IMR-90 (cell line): ENCODE measurements around the gene REG1A. TPM values are rescaled to one million over a fixed set of nuclear protein-coding genes. Genes with fewer than 3 reads are reported as not detected.

ENCODE experiments used
- ATAC-seq: fragments of 200-7000 bp; cut with Tn5 transposase; 2 replicates; pipeline ENCODE4 v1.9.1; 2020; ENCODE audit warnings: low read depth, mild to moderate bottlenecking, moderate library complexity
- BruUV-seq: library from RNA; stranded (reverse); fragments of 400-500 nt; replicated peaks from 2 replicates; lab custom pipeline; 2021; lab: Mats Ljungman, UMichigan
- CTCF ChIA-PET: fragments of 300-600 bp; formaldehyde crosslinking; extraction: SDS; loops from one replicate; lab custom pipeline; 2021; ENCODE audit warnings: antibody characterized with exemption; lab: Yijun Ruan, JAX
- POLR2A ChIA-PET: fragments of 300-600 bp; sonication (Branson Sonifier 250); formaldehyde crosslinking; loops from one replicate; lab custom pipeline; 2022; ENCODE audit warnings: antibody characterized with exemption; ENCODE audit not compliant: unreplicated experiment; lab: Charles Lee
- DNase-seq: peaks from one replicate; pipeline ENCODE4 v3.0.0; 2013
- H2AFZ ChIP-seq: replicated peaks from 2 replicates; pipeline ENCODE3; 2013; ENCODE audit warnings: low read length, mild to moderate bottlenecking; ENCODE audit not compliant: poor library complexity
- H2AK5ac ChIP-seq: 2 replicates; pipeline ENCODE4 v1.6.1; 2013; ENCODE audit warnings: low read depth, low read length, inconsistent platforms
- H2AK9ac ChIP-seq: replicated peaks from 2 replicates; pipeline ENCODE3; 2013; ENCODE audit warnings: mild to moderate bottlenecking, low read depth, low read length, moderate library complexity; ENCODE audit not compliant: poor library complexity
- H2BK120ac ChIP-seq: 2 replicates; pipeline ENCODE4 v1.6.1; 2013; ENCODE audit warnings: low read depth, low read length, inconsistent platforms
- H2BK15ac ChIP-seq: 3 replicates; pipeline ENCODE4 v1.6.1; 2013; ENCODE audit warnings: low read depth, low read length, inconsistent platforms
- H2BK20ac ChIP-seq: 2 replicates; pipeline ENCODE4 v1.6.1; 2013; ENCODE audit warnings: low read depth, mild to moderate bottlenecking, inconsistent platforms, low read length, moderate library complexity
- H2BK5ac ChIP-seq: 2 replicates; pipeline ENCODE4 v1.6.1; 2013; ENCODE audit warnings: mild to moderate bottlenecking, low read depth, low read length, inconsistent platforms; ENCODE audit not compliant: poor library complexity, severe bottlenecking
- H3K14ac ChIP-seq: replicated peaks from 2 replicates; pipeline ENCODE4 v1.6.1; 2013; ENCODE audit warnings: low read depth, low read length, inconsistent platforms
- H3K18ac ChIP-seq: 2 replicates; pipeline ENCODE4 v1.6.1; 2013; ENCODE audit warnings: low read depth, low read length, control low read depth
- H3K23ac ChIP-seq: 2 replicates; pipeline ENCODE4 v1.6.1; 2013; ENCODE audit warnings: low read depth, low read length, inconsistent platforms
- H3K27ac ChIP-seq: 2 replicates; pipeline ENCODE4 v1.5.1; 2013; ENCODE audit warnings: mild to moderate bottlenecking, control low read depth, low read length; ENCODE audit not compliant: insufficient read depth
- H3K27me3 ChIP-seq: 2 replicates; pipeline ENCODE4 v1.6.1; 2013; ENCODE audit warnings: low read length; ENCODE audit not compliant: control insufficient read depth, insufficient read depth
- H3K36me3 ChIP-seq: 2 replicates; pipeline ENCODE4 v1.6.1; 2013; ENCODE audit warnings: low read length, mixed read lengths; ENCODE audit not compliant: control insufficient read depth, insufficient read depth
- H3K4ac ChIP-seq: 2 replicates; pipeline ENCODE4 v1.6.1; 2013; ENCODE audit warnings: low read depth, low read length, inconsistent platforms
- H3K4me1 ChIP-seq: 2 replicates; pipeline ENCODE4 v1.6.1; 2013; ENCODE audit warnings: low read length, mixed read lengths; ENCODE audit not compliant: control insufficient read depth, insufficient read depth
- H3K4me2 ChIP-seq: 2 replicates; pipeline ENCODE4 v1.6.1; 2013; ENCODE audit warnings: low read depth, mild to moderate bottlenecking, control low read depth, low read length, moderate library complexity
- H3K4me3 ChIP-seq: 2 replicates; pipeline ENCODE4 v1.5.1; 2013; ENCODE audit warnings: low read depth, mild to moderate bottlenecking, control low read depth, low read length, moderate library complexity; ENCODE audit not compliant: insufficient read depth
- H3K56ac ChIP-seq: 2 replicates; pipeline ENCODE4 v1.6.1; 2013; ENCODE audit warnings: low read length, inconsistent platforms; ENCODE audit not compliant: insufficient read depth; ENCODE audit errors: extremely low read depth
- H3K79me1 ChIP-seq, 2 experiments: 2 replicates each; pipeline ENCODE4 v1.6.1; 2013; ENCODE audit warnings: low read length in 2 of 2, inconsistent platforms in 1 of 2, low read depth in 1 of 2
- H3K9ac ChIP-seq: 2 replicates; pipeline ENCODE4 v1.6.1; 2013; ENCODE audit warnings: low read depth, low read length, control low read depth
- H3K9me1 ChIP-seq: 2 replicates; pipeline ENCODE4 v1.6.1; 2013; ENCODE audit warnings: low read length, inconsistent platforms; ENCODE audit not compliant: insufficient read depth
- H3K9me3 ChIP-seq: 2 replicates; pipeline ENCODE4 v1.6.1; 2013; ENCODE audit warnings: low read length; ENCODE audit not compliant: control insufficient read depth, insufficient read depth
- H4K20me1 ChIP-seq: 2 replicates; pipeline ENCODE4 v1.6.1; 2013; ENCODE audit warnings: low read length, inconsistent platforms; ENCODE audit not compliant: insufficient read depth
- H4K5ac ChIP-seq: 2 replicates; pipeline ENCODE4 v1.6.1; 2013; ENCODE audit warnings: mild to moderate bottlenecking, low read depth, low read length, control low read depth
- H4K8ac ChIP-seq, 2 experiments: 2 replicates each; pipeline ENCODE4 v1.6.1; 2013; ENCODE audit warnings: low read depth in 2 of 2, low read length in 2 of 2, control low read depth in 1 of 2, inconsistent platforms in 1 of 2
- H4K91ac ChIP-seq: 2 replicates; pipeline ENCODE4 v1.6.1; 2013; ENCODE audit warnings: low read depth, low read length, inconsistent platforms; ENCODE audit not compliant: insufficient read depth
- BHLHE40 ChIP-seq: fragments of 150-350 bp; IDR thresholded peaks from 2 replicates; pipeline ENCODE4 v1.6.1; 2016; ENCODE audit warnings: mild to moderate bottlenecking, low read depth, low read length
- CEBPB ChIP-seq: IDR thresholded peaks from 2 replicates; pipeline ENCODE4 v1.6.1; 2012; ENCODE audit warnings: low read depth, low read length, improper control_type of control experiment
- CHD1 ChIP-seq: IDR thresholded peaks from 2 replicates; pipeline ENCODE4 v1.6.1; 2012; ENCODE audit warnings: low read depth, low read length, improper control_type of control experiment
- CTCF ChIP-seq: conservative IDR thresholded peaks from 2 replicates; pipeline ENCODE4 v1.5.1; 2012; ENCODE audit warnings: mild to moderate bottlenecking, low read depth, low read length, improper control_type of control experiment
- ELK1 ChIP-seq: fragments of 150-350 bp; IDR thresholded peaks from 2 replicates; pipeline ENCODE4 v1.6.1; 2016; ENCODE audit warnings: low read depth, mild to moderate bottlenecking, low read length, moderate library complexity, borderline replicate concordance
- MAFK ChIP-seq: IDR thresholded peaks from 2 replicates; pipeline ENCODE4 v1.6.1; 2012; ENCODE audit warnings: low read depth, low read length, improper control_type of control experiment
- NFE2L2 ChIP-seq: fragments of 150-350 bp; IDR thresholded peaks from 2 replicates; pipeline ENCODE4 v1.6.1; 2016; ENCODE audit warnings: low read depth, mild to moderate bottlenecking, low read length
- POLR2A ChIP-seq: IDR thresholded peaks from 2 replicates; pipeline ENCODE4 v1.6.1; 2012; ENCODE audit warnings: mild to moderate bottlenecking, low read depth, low read length
- USF2 ChIP-seq: fragments of 150-350 bp; IDR thresholded peaks from 2 replicates; pipeline ENCODE4 v1.6.1; 2017; ENCODE audit warnings: mild to moderate bottlenecking, antibody characterized with exemption, low read length, low read depth
- WGBS, 2 experiments: methylation state at CpG; one replicate each; pipeline versions ENCODE4 v1.1.5 to v1.1.7; 2013; ENCODE audit warnings: missing lambda C conversion rate in 2 of 2; ENCODE audit not compliant: insufficient read length in 1 of 2; ENCODE audit errors: extremely low coverage in 2 of 2; 5-methylcytosine and 5-hydroxymethylcytosine counted together
- dilution Hi-C: fragments of 300-500 bp; cut with HindIII; formaldehyde crosslinking; loops from one replicate; pipeline ENCODE4 v1.14.3; 2018; ENCODE audit warnings: low sequenced_read_pairs; ENCODE audit not compliant: unreplicated experiment
- in situ Hi-C: fragments of 300-500 bp; cut with MboI; formaldehyde crosslinking; loops from 3 replicates; pipeline ENCODE4 v1.14.3; 2019; ENCODE audit warnings: low sequenced_read_pairs, inconsistent platforms, mixed read lengths
- intact Hi-C: fragments of 100-400 bp; cut with micrococcal nuclease; formaldehyde crosslinking; loops from 2 replicates; pipeline ENCODE4 v1.10.0; 2022
- polyA plus RNA-seq, 3 experiments: library from polyadenylated mRNA; depleted of rRNA; stranded (reverse); fragments of >200 nt; gene quantifications; 2 replicates each; pipeline ENCODE4 v1.2.3, GENCODE V29; 2012; ENCODE audit warnings: low replicate concordance in 1 of 3
- total RNA-seq: library from RNA; depleted of rRNA; stranded (reverse); fragments of >200 nt; gene quantifications from 2 replicates; pipeline ENCODE4 v1.2.3, GENCODE V29; 2012

Gene REG1A
- total and polyA plus RNA-seq, 2 of the 4 experiments (the other 2 are of a cell fraction) = not detected

- intact Hi-C loops (no loop called here), in situ Hi-C loops (no loop called here), dilution Hi-C loops (no loop called here)
- H3K18ac ChIP-seq = no peak overlapping the region
- TF ChIP-seq USF2 (no peak), CEBPB (no peak), CHD1 (no peak), MAFK (no peak), BHLHE40 (no peak), CTCF (no peak), ELK1 (no peak), POLR2A (no peak), NFE2L2 (no peak)
- no peaks in the 10 kb centered on the region for H3K27me3 ChIP-seq
- H2AK9ac ChIP-seq = no peak overlapping the region
- no peak overlapping the region for H2BK20ac ChIP-seq
- no peak overlapping the region for H4K91ac ChIP-seq
- no peak overlapping the region for H4K5ac ChIP-seq
- H3K27ac ChIP-seq = no peak overlapping the region
- H2AFZ ChIP-seq = no peak overlapping the region
- BruUV-seq = no TSS peak
- no peak for ATAC-seq
- H2AK5ac ChIP-seq = no peak overlapping the region
- no peak overlapping the region for H3K4me2 ChIP-seq
- H2BK15ac ChIP-seq = no peak overlapping the region
- H3K14ac ChIP-seq = no peak overlapping the region
- no peak overlapping the region for H3K56ac ChIP-seq
- H2BK5ac ChIP-seq = no peak overlapping the region
- no peak overlapping the region for H3K4ac ChIP-seq
- no peak overlapping the region for H3K9ac ChIP-seq
- H4K20me1 ChIP-seq = no peaks in the 10 kb centered on the region
- CTCF ChIA-PET = no interaction called here
- no peak for DNase-seq
- no peak overlapping the region for H3K4me3 ChIP-seq
- no peaks in the 10 kb centered on the region for H3K4me1 ChIP-seq
- peaks cover 10% of the 10 kb centered on the region for H3K9me3 ChIP-seq
- no peak overlapping the region for H2BK120ac ChIP-seq
- H3K79me1 ChIP-seq = no peaks in the 10 kb centered on the region
- POLR2A ChIA-PET = no interaction called here
- H4K8ac ChIP-seq = no peak overlapping the region
- no peaks in the 10 kb centered on the region for H3K36me3 ChIP-seq
- no peaks in the 10 kb centered on the region for H3K9me1 ChIP-seq
- H3K23ac ChIP-seq = no peak overlapping the region
- no CpG with 5 or more reads among the region's 2 CpGs for WGBS, 2 experiments
Observed at GRCh38 chr2:79071078-79071477, 49.2 kb upstream of the REG1A start.
